Measurements from ENCODE around the gene FHOD3. TPM values are rescaled to one million over a fixed set of nuclear protein-coding genes. Genes with fewer than 3 reads are reported as not detected.

FHOD3 gene
- polyA plus RNA-seq, 3 donors = 0.89 to 7.6 (median 2.9) TPM

DNA sequence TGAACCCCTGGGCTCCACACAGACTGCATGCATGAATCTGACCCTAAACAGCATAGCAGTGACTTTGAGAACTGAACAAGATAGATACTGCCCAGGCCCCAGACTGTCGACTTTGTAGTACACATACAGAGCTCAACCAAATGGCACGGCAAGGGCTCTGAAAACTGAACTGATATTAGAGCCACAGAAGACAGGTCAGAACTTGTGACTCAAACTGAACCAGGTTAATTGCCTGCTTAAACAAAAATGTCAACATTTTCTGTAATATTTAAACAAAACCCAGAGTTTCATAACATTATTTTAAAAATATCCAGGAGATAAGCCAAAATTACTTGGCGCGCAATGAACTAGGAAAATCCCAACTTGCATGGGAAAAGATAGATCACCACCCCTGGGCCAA lies 271.0 kb downstream of the FHOD3 start:
- 65 to 74% (median 72%) methylated on average over 4 of the region's 4 CpGs for WGBS, 3 donors
- no peak overlapping the region for H3K27ac ChIP-seq (ENCODE audit: low read depth, low read length)

- no peak overlapping the region for H3K27ac ChIP-seq (ENCODE audit: low read depth, low read length)
- WGBS, 3 donors = 20 to 25% (median 22%) methylated on average over 10 of the region's 10 CpGs
Observed at GRCh38 chr18:36572135-36572856, 274.8 kb downstream of the FHOD3 start.

- no peak overlapping the region for H3K27ac ChIP-seq (ENCODE audit: low read depth, low read length)
Observed at GRCh38 chr18:36576339-36576738, 278.8 kb downstream of the FHOD3 start.

GRCh38 chr18:36578871-36579710 lies 281.6 kb downstream of the FHOD3 start:
- H3K27ac ChIP-seq (ENCODE audit: low read depth, low read length) = no peak overlapping the region

More at GRCh38 chr18:36576339-36576738, 278.8 kb downstream of the FHOD3 start:
- 83 to 94% (median 91%) methylated on average over 2 of the region's 2 CpGs for WGBS, 3 donors

DNA sequence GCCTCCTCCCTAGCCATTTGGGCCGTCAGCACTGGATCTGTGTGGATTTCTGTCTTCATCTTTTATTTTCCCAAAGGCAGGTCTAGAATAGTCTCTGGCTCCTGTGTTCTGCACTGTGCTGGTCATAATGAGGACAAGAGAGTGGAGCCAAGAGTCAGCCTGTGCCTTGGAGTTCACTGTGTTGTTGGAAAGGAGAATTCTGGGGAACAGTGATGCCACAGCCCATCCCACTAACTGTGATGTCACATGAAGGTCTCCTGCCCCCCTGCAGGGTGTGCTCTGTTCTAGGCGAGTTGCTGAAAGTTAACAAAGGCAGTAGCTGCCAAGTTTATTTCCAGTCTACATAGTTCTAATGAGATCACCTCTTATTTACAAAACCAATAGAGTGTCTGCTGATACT lies 282.8 kb downstream of the FHOD3 start:
- 48 to 62% (median 61%) methylated on average over 2 of the region's 2 CpGs for WGBS, 3 donors
- no peak overlapping the region for H3K27ac ChIP-seq (ENCODE audit: low read depth, low read length)

More at GRCh38 chr18:36578871-36579710, 281.6 kb downstream of the FHOD3 start:
- WGBS, 3 donors = 39 to 60% (median 49%) methylated on average over 2 of the region's 2 CpGs

DNA sequence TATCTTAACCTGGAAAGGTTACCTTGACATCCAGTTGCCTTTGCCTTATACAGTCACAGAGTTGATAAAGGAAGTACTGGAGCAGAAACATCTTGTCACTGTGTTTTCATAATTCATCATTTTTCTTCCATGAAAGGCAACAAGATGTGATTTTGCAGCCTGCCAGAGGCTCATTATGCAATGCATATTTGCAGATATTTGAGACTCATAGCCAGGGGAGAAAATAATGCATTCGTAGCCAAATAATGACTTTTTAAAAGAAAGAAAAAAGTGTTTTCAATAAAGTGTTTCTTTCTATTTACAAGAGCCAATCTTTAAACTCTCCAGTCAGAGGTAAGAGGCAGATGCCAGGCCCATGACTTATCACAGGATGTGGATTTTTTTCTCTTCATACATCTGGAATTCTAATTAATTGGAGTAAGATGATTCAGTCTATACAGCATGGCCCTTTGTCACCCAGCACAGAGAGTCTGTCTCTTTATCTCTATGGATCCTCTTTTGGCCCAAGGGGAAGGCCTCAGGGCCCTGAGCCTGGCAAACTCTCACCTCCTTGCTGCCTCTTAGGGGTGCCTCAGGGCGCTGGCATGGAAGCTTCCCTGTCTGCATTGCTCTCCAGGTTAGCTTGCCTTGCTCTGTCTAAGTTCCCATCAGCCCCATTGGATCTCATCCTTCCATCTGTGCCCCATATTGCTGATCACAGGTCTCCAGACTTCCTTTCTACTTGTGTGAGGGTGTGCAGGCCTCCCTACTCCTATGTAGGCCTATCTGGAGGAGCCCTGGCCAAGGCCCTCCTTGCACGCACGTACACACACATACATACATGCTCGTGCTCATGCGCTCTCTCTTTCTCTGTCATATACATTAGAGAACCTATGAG lies 283.6 kb downstream of the FHOD3 start:
- H3K27ac ChIP-seq (ENCODE audit: low read depth, low read length) = no peak overlapping the region
- 82 to 94% (median 83%) methylated on average over 6 of the region's 6 CpGs for WGBS, 3 donors

DNA sequence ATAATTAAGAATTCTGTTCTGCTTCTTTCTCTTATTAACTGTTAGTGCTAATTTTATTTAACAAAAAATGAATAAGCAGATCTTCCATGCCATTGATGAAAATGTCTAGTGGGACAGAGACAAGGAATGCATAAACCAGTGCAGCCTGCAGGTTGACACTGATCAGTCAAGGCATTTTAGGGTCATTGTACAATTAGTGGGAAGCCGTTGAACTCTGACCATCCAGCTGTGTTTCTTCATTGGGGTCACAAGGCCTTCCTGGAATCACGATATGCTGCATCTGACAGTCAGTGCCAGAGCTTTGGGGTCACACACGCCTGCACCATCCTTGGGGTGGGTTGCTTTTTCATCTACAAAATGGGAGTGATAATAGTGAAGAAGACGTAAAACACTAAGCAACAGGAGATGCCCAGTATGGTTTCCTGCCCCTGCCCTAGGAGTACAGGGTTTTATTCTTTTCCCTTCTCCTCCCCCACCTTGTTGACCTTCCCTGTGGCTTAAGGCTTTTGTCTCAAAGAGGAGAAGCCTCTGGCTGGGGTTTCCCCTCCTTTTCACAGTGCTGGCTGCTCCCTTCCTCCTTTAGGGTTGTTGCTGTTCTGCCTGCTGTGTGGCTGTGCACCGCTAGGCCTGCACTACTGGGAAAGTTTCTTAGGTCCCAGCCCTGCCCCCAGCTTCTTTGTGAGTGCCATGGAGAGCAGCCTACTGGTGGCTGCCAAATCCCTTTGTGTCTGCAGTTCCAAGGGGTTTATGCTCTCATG lies 285.7 kb downstream of the FHOD3 start:
- 72 to 82% (median 75%) methylated on average over 5 of the region's 5 CpGs for whole genome bisulfite sequencing, 3 donors
- no peak overlapping the region for H3K27ac ChIP-seq (ENCODE audit: low read depth, low read length)

- H3K27ac ChIP-seq (ENCODE audit: low read depth, low read length) = no peak overlapping the region
Observed at GRCh38 chr18:36589857-36590543, 292.5 kb downstream of the FHOD3 start.

DNA sequence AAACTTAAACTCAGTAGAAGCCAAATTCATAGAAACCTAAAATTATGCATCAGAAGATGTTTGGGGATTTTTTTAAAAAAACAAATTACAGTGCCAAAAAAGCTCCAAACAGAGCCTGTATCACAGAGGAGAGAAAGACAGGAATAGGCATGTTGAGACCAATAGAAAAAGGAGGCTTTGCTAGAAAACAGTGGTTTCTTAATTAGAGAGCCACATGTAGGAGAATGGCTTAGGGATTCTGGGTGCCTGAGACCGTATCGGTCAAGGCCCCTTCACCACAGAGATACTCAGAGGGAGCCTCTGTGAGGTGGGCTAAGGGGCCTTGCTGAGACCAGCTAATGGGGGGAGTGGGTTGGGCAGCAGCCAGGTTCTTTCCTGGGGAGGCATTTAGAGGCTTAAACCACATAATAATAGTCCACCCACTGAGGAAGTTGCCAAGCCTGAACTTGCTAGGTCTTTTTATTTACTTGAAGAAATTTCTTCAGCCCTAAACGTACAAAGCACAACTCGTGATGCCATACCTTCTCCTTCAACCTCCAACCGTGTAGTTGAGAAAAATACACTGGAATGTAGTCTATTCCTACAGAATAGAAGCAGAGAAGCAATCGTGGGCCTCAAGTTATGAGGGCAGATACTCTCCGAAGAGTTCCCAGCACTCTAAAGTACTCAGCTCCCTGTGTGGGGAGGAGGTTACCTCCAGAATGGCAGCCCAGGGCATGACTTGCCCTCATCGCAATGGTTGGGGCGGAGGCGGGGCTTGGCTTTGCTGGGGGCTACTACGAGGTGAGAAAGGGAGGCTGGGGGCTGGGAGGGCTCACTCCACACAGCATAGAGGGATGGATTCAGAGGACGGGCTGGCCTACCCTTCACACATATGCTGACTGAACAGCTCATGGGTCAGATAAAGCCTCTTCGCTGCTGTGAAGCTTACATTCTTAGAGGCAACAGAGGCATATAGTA lies 293.4 kb downstream of the FHOD3 start:
- 84 to 88% (median 87%) methylated on average over 13 of the region's 13 CpGs for WGBS, 3 donors
- no peak overlapping the region for H3K27ac ChIP-seq (ENCODE audit: low read depth, low read length)

More at GRCh38 chr18:36589857-36590543, 292.5 kb downstream of the FHOD3 start:
- WGBS, 3 donors = 83 to 90% (median 84%) methylated on average over 10 of the region's 10 CpGs

DNA sequence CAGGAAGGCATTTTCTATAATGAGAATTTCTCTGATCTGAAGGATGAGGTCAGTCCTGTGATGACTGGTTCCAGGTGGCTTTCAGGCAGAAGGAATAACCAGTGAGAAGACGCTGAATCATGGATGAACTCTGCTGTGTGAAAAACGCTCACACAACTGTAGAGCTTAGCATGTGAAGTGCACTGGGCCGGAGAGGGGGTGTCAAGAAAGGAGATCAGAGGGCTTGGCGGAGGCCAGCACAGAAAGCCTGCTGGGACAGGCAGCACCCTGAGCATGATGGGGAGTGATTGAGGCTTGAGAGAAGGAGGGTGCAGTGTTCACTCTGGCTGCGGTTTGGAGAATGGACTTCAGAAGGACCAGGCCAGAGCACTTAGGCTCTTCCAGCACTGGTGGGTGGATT lies 294.8 kb downstream of the FHOD3 start:
- whole genome bisulfite sequencing, 3 donors = 85 to 92% (median 86%) methylated on average over 5 of the region's 5 CpGs
- H3K27ac ChIP-seq (ENCODE audit: low read depth, low read length) = no peak overlapping the region

DNA sequence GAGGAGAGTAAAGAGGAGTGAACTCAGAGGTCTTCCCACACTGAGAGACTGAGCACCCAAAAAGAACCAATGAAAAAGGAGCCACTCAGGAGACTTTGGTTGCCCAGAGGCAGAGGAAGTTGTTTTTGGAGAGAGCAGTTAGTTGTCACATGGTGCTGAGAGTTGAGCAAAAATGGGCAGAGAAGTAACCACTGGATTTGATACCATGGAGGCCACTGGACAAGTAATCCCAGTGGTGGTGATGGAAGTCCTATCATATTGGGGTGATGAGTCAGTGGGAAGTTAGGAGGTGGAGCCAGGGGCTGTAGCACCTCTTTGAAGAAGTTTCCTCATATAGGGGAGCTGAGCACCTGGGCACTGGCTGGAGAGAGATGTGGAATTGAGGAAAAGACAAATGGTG lies 295.5 kb downstream of the FHOD3 start:
- H3K27ac ChIP-seq (ENCODE audit: low read depth, low read length) = no peak overlapping the region

- WGBS, 3 donors = 90 to 95% (median 90%) methylated on average over 6 of the region's 6 CpGs
- no peak overlapping the region for H3K27ac ChIP-seq (ENCODE audit: low read depth, low read length)
Observed at GRCh38 chr18:36593641-36594040, 296.1 kb downstream of the FHOD3 start.

GRCh38 chr18:36594621-36595020 lies 297.1 kb downstream of the FHOD3 start:
- WGBS, 3 donors = 85 to 92% (median 89%) methylated on average over 9 of the region's 9 CpGs
- H3K27ac ChIP-seq (ENCODE audit: low read depth, low read length) = no peak overlapping the region

- 67 to 75% (median 72%) methylated on average over 10 of the region's 10 CpGs for WGBS, 3 donors
- no peak overlapping the region for H3K27ac ChIP-seq (ENCODE audit: low read depth, low read length)
Observed at GRCh38 chr18:36595046-36595817, 297.7 kb downstream of the FHOD3 start.

DNA sequence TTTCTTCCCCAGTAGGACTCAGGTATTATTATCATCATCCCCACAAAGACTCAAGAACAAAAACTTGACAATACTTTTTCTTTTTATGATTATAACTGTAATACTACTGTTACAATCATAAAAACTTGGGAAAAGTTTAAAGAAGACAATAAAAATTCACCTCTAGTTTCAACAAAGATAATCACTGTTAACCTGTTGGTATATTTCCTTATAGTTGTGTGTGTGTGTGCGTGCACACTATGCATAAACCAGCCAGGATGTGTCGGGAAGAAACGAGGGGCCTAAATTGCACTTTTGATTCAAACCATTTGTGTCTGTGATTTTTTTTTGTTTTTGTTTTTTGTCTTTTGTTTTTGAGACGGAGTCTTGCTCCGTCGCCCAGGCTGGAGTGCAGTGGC lies 298.3 kb downstream of the FHOD3 start:
- WGBS, 3 donors = 86 to 96% (median 94%) methylated on average over 6 of the region's 6 CpGs
- H3K27ac ChIP-seq (ENCODE audit: low read depth, low read length) = no peak overlapping the region

- H3K27ac ChIP-seq (ENCODE audit: low read depth, low read length) = no peak overlapping the region
- WGBS, 3 donors = 74 to 88% (median 83%) methylated on average over 4 of the region's 4 CpGs
Observed at GRCh38 chr18:36597636-36598035, 300.1 kb downstream of the FHOD3 start.

All from adipose tissue (tissue), 3 donors.